ENCODE results near the gene ANO7.
A peak's percentile ranks its signal among the peaks of the same experiment; 100 is the strongest.

Gene ANO7

DNA sequence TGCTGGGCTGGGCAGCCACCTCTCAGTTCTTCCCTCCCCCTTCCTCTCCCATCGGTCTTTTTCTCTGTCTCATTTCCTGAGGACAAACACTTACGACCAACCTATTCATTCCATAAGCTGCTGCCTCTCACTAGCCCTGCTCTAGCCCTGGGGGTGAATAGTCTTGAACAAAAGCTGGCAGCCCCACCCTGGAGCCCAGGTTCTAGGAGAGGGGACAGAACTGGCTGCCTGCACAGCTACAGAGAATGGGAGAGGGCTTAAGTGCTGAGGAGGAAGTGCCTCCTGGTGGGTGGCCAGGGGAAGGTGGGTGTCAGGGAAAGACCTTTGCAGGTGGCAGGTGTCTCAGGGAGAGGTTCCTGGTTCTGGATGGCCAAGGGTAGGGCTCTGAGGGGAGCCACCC, 22.8 kb downstream of the ANO7 start:
- no peak overlapping the region for H3K9ac ChIP-seq (ENCODE audit: low read length)
- no peak overlapping the region for H3K4me2 ChIP-seq (ENCODE audit: low read length)
- H3K27ac ChIP-seq (ENCODE audit: low read length) = no peak overlapping the region
- H4K20me1 ChIP-seq (ENCODE audit: insufficient read depth, low read length) = no peaks in the 10 kb centered on the region
- H3K4me1 ChIP-seq (ENCODE audit: low read length) = no peaks in the 10 kb centered on the region
- no peak overlapping the region for H2AFZ ChIP-seq (ENCODE audit: low read depth, low read length)
- no peaks in the 10 kb centered on the region for H3K9me3 ChIP-seq (ENCODE audit: insufficient read depth, low read length)
- H3K79me2 ChIP-seq (ENCODE audit: low read length) = no peaks in the 10 kb centered on the region
- TF ChIP-seq EZH2phosphoT487 (IDR thresholded peaks at IDR 0.05; ENCODE audit: low read depth) = no peak
- TF ChIP-seq, protein P1, sequence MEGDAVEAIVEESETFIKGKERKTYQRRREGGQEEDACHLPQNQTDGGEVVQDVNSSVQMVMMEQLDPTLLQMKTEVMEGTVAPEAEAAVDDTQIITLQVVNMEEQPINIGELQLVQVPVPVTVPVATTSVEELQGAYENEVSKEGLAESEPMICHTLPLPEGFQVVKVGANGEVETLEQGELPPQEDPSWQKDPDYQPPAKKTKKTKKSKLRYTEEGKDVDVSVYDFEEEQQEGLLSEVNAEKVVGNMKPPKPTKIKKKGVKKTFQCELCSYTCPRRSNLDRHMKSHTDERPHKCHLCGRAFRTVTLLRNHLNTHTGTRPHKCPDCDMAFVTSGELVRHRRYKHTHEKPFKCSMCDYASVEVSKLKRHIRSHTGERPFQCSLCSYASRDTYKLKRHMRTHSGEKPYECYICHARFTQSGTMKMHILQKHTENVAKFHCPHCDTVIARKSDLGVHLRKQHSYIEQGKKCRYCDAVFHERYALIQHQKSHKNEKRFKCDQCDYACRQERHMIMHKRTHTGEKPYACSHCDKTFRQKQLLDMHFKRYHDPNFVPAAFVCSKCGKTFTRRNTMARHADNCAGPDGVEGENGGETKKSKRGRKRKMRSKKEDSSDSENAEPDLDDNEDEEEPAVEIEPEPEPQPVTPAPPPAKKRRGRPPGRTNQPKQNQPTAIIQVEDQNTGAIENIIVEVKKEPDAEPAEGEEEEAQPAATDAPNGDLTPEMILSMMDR (IDR thresholded peaks at IDR 0.05; ENCODE audit: low read depth, low read length) = 0 out of 2 replicates have a peak, but pooled peaks have one; percentile 7
- H3K4me3 ChIP-seq (ENCODE audit: low read length) = no peak overlapping the region
- H3K36me3 ChIP-seq (replicated peaks; ENCODE audit: low read depth, low read length) = no peaks in the 10 kb centered on the region
- no peaks in the 10 kb centered on the region for H3K27me3 ChIP-seq (ENCODE audit: low read depth, low read length)

DNA sequence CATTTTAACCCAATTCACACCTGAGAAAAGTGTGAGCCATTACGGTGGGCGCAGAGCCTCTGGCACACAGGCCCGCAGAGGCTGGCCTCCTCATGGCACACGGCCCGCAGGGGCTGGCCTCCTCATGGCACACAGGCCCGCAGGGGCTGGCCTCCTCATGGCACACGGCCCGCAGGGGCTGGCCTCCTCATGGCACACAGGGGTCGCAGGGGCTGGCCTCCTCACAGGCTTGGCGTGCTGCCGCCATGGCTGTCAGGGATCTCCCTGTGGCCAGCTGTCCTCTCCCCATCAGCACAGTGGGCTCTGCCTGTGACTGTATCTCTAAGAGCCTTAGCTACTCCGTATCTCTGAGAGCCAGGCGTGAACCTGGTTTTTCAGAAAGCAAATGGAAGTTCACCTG, 24.6 kb downstream of the ANO7 start:
- Histone ChIP-seq H4K20me1 (ENCODE audit: insufficient read depth, low read length) (no peaks in the 10 kb centered on the region), H3K27ac (ENCODE audit: low read length) (no peak overlapping the region), H3K4me1 (ENCODE audit: low read length) (no peaks in the 10 kb centered on the region), H3K4me3 (ENCODE audit: low read length) (no peak overlapping the region), H2AFZ (ENCODE audit: low read depth, low read length) (no peak overlapping the region), H3K79me2 (ENCODE audit: low read length) (no peaks in the 10 kb centered on the region), H3K27me3 (ENCODE audit: low read depth, low read length) (0 out of 2 replicates have a peak, but pooled peaks cover 4% of the 10 kb centered on the region), H3K36me3 (replicated peaks; ENCODE audit: low read depth, low read length) (no peaks in the 10 kb centered on the region), H3K4me2 (ENCODE audit: low read length) (no peak overlapping the region), H3K9me3 (ENCODE audit: insufficient read depth, low read length) (no peaks in the 10 kb centered on the region), H3K9ac (ENCODE audit: low read length) (no peak overlapping the region)
- TF ChIP-seq EZH2phosphoT487 (IDR thresholded peaks at IDR 0.05; ENCODE audit: low read depth) = no peak
- TF ChIP-seq, protein P1 (IDR thresholded peaks at IDR 0.05; ENCODE audit: low read depth, low read length) = no peak

DNA sequence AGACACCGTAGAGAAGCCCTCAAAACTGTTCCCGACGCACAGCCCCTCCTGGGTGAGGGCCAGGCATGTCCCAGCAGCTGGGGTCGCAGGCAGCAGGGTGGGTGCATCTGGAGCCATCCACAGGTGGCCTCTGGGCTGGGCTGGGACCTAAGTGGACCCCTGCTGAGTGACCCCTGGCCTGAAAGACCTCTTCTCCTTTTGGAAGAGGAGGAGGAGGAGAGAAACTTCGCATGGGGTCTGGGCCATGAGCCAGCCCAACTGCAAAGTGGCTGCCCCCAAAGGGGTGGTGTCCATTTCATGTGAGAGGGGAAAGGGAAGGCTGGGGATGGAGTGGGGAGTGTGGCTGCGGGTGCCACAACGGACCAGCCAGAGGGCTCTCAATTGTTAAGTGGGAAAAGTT, 25.1 kb downstream of the ANO7 start:
- Histone ChIP-seq H3K4me2 (ENCODE audit: low read length) (no peak overlapping the region), H3K27ac (ENCODE audit: low read length) (no peak overlapping the region), H3K4me1 (ENCODE audit: low read length) (no peaks in the 10 kb centered on the region), H3K9me3 (ENCODE audit: insufficient read depth, low read length) (no peaks in the 10 kb centered on the region), H3K79me2 (ENCODE audit: low read length) (no peaks in the 10 kb centered on the region), H4K20me1 (ENCODE audit: insufficient read depth, low read length) (no peaks in the 10 kb centered on the region), H3K9ac (ENCODE audit: low read length) (no peak overlapping the region), H3K27me3 (ENCODE audit: low read depth, low read length) (0 out of 2 replicates have a peak, but pooled peaks cover 4% of the 10 kb centered on the region), H3K4me3 (ENCODE audit: low read length) (no peak overlapping the region), H2AFZ (ENCODE audit: low read depth, low read length) (no peak overlapping the region), H3K36me3 (replicated peaks; ENCODE audit: low read depth, low read length) (no peaks in the 10 kb centered on the region)
- TF ChIP-seq EZH2phosphoT487 (IDR thresholded peaks at IDR 0.05; ENCODE audit: low read depth) = no peak
- TF ChIP-seq, protein P1 (IDR thresholded peaks at IDR 0.05; ENCODE audit: low read depth, low read length) = no peak

DNA sequence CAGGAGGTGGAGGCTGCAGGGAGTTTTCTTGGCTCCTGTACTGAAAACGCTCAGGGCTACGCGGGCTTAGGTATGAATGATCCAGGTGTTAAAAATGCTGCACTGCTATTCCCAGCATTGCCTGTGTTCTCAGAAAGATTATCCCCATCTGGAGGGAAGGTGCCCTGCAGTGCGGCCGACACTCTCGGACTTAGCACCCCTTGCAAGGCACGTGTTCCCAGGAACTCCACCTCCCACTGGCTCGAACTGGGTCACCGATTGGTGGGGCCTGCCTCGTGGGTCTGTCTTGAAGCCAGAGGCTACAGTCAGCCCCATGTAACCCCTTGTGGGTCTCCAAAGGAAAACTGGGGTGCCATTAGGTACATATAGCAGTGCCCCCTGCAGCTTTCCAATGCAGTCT, 25.7 kb downstream of the ANO7 start:
- TF ChIP-seq, protein P1 (IDR thresholded peaks at IDR 0.05; ENCODE audit: low read depth, low read length) = no peak
- no peak for TF ChIP-seq EZH2phosphoT487 (IDR thresholded peaks at IDR 0.05; ENCODE audit: low read depth)
- H3K9me3 ChIP-seq (ENCODE audit: insufficient read depth, low read length) = no peaks in the 10 kb centered on the region
- no peak overlapping the region for H2AFZ ChIP-seq (ENCODE audit: low read depth, low read length)
- no peaks in the 10 kb centered on the region for H3K4me1 ChIP-seq (ENCODE audit: low read length)
- H3K27ac ChIP-seq (ENCODE audit: low read length) = no peak overlapping the region
- no peaks in the 10 kb centered on the region for H3K79me2 ChIP-seq (ENCODE audit: low read length)
- no peaks in the 10 kb centered on the region for H4K20me1 ChIP-seq (ENCODE audit: insufficient read depth, low read length)
- 0 out of 2 replicates have a peak, but pooled peaks cover 4% of the 10 kb centered on the region for H3K27me3 ChIP-seq (ENCODE audit: low read depth, low read length)
- no peak overlapping the region for H3K4me2 ChIP-seq (ENCODE audit: low read length)
- H3K4me3 ChIP-seq (ENCODE audit: low read length) = no peak overlapping the region
- no peaks in the 10 kb centered on the region for H3K36me3 ChIP-seq (replicated peaks; ENCODE audit: low read depth, low read length)
- H3K9ac ChIP-seq (ENCODE audit: low read length) = no peak overlapping the region

All from OCI-LY3 (cell line).